Measurements from ENCODE around the gene MCM9.

MCM9 gene

DNA sequence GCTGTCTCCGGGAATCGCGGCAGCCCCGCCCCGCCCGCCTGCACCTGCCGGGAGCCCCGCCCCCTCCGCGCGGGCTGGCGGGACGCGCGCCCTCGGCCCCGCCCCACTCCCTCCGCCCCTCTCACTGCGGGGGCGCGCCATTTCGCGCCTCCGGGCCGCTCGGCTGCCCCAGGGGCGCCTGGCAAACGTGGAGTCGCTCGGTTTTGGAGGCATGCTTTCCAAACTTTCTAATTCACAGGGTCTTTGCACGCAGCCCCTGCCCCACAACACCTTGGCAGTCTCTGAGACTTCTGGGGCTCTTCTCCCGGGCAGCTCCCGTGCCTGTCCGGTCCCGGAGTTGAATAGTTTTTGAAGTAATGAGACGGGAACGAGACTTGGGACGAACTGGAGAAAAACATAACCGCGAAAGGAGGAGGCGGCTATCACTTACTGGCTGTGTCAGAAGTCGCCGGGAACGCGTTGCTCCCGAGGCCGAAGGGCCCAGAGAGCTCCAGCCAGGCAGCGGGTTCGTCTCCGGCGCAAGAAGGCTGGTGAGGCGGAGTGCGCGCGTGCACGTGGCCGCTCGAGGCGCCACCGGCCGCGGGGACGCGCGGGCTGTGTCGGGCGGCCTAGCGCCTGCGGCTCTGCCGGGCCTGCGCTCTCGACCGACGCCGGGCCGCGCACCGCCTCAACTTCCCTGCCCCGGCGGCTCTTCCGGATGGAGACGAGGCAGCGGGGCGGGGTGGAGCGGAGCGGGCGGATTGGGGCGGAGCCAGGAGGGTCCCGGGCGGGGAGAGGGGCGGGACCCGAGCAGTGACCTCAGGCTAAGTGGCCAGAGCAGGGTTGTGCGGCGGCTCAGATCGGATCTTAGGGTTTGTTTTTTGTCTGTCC lies at the start of gene MCM9:
TSS of gene MCM9 (minus strand) at position 699 of the 870 bp plus-strand sequence. CDS start 3,436 bp downstream, outside the sequence.
- DNase-seq (ENCODE audit: low read depth in 4 of 4, low spot score in 1 of 4), result peak; percentile 53 to 82 (median 80)

DNA sequence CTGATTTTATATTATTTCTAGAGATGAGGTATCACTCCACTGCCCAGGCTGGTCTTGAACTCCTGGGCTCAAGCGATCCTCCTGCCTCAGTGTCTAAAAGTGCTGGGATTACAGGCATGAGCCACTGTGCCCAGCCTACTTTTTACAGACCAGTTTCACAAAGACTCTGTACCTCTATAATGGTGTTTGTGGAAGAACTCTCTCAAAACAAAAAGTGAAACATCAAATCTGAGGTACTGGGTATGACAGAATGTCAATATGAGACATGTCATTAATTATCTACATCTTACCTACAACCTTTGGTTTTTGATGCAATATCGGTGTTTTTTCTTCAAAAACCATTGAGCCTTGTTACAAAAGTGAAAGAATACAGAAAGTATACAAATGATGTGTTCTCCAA lies 49.4 kb upstream of the MCM9 start:
- no peak for DNase-seq (ENCODE audit: low read depth in 4 of 4, low spot score in 1 of 4)

DNA sequence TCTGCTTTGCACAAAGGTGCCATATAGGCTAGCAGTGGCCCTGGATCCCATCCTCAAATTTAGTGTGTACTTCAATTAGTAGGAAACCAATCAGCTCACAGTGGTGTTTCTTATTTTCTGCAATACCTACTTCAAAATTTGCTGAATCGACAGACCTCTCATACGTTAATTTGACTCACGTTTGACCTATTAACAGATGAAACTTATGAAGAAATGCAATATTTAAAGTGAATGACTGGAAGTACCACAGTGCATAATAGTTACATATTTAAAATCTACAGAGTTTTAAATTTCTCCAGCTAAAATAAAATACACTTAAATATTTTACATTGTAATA lies 47.6 kb upstream of the MCM9 start:
- no peak for DNase-seq (ENCODE audit: low read depth in 4 of 4, low spot score in 1 of 4)

- no peak for DNase-seq (ENCODE audit: low read depth in 4 of 4, low spot score in 1 of 4)
Observed at GRCh38 chr6:118981884-118982574, 47.1 kb upstream of the MCM9 start.

DNA sequence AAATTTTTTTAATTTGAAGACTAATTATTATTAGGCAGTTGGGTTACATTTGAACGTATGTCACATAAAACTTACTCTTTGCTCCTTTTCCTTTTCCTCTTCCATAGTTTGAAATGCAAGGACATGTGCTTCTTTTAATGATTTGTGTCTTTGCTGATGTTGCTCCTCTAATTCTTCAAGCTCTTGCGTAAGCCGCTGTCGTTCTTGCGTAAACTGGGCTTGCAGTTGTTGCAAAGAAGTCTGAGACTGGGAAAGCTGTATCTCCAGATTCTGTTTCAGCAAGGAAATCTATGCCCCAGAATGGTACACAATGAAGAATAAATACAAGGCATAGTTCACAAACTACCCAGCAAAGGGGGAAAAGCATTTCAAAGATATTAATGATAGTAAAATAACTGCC lies 45.1 kb upstream of the MCM9 start:
- no peak for DNase-seq (ENCODE audit: low read depth in 4 of 4, low spot score in 1 of 4)

DNA sequence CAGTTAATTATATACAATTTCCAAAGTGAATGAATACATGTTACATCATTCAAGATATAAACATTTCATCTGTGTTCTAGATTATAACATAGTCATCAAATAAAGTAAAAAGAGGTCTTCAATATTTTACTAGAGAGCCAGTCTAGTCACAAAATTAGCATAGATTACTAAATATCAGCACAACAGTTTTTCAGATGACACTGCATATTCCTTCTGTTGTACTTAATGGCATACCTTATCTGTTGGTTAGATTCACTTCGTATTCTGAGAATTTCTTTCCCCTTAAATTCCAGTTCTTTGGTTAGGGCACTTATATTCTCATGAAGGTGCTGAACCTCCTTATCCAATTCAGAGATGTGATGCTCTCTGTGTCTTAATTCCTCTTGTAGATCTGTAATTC lies 39.8 kb upstream of the MCM9 start:
- no peak for DNase-seq (ENCODE audit: low read depth in 4 of 4, low spot score in 1 of 4)

DNA sequence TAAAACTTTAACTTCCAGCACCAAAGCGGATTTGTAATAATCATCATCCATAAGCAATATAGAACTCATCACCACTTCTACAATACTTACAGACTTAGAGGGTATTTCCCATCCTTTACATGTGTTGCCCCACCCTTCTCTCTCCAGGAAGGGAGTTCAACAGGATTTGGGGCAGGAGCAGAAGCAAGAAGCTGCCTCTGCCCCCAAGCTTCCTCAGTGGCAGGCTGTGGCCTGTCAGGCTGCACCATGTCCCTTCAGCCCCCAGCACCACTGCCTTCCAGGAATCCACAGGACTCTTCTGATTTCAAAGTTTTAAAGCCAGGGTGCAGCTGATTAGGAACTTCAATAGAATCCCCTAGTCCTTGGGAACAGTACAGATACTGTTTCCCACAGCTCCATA lies 36.7 kb upstream of the MCM9 start:
- DNase-seq (ENCODE audit: low read depth in 4 of 4, low spot score in 1 of 4), result no peak

DNA sequence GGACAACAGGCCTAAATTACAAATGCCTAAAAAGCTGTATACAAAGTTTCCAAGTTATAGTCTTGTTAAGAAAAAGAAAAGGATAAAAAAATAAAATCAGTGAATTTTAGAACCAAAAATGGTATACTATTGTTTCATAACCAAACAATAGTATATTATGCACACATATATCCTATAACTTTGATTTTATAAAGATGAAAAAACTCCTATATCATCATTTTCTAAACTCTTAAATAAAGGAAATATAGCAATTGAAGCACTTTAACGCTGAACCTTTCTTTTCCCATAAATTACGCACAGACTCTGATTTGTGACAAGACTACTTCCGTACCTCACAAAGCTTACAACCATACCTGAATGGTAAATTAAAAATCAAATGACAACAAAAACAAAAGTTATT lies 35.9 kb upstream of the MCM9 start:
- DNase-seq (ENCODE audit: low read depth in 4 of 4, low spot score in 1 of 4), result no peak

DNA sequence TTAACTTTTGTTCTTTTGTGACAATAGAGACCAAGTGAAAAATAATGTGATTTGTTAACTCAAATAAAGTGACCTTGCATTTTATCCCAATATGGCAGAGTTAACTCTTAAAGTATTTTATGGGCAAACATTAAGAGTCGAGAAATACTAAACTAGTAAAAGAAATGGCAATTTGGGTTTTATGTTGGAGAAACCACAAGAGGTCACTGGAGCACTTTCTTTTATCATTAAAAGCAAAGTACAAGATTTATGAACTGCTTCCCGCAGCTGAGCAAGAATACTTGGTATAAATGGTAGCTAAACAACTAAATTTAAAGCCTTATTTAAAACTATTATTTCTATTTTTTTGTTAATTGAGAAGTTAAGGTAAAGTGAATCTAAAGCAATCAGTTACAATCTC lies 33.5 kb upstream of the MCM9 start:
- DNase-seq (ENCODE audit: low read depth in 4 of 4, low spot score in 1 of 4), result no peak

DNA sequence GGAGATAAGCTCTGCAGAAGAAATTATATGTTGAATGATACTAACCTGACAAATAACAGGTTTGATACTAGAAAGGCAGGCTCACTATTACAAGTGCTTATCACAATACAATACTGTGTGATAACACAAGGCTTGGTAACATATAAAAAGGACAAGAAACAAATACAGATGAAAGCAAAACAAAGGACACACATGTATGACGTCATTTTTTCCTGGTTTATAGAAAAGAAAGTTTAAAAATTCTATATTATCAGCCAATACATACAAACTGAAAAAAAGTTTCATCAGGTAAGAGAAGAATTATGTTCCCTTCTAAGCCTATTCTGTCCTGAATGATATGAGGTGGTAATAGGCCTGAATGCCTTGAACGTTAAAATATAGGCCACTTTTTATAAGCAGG lies 32.3 kb upstream of the MCM9 start:
- DNase-seq (ENCODE audit: low read depth in 4 of 4, low spot score in 1 of 4), result no peak

GRCh38 chr6:118965843-118966370 lies 30.9 kb upstream of the MCM9 start:
- no peak for DNase-seq (ENCODE audit: low read depth in 4 of 4, low spot score in 1 of 4)

DNA sequence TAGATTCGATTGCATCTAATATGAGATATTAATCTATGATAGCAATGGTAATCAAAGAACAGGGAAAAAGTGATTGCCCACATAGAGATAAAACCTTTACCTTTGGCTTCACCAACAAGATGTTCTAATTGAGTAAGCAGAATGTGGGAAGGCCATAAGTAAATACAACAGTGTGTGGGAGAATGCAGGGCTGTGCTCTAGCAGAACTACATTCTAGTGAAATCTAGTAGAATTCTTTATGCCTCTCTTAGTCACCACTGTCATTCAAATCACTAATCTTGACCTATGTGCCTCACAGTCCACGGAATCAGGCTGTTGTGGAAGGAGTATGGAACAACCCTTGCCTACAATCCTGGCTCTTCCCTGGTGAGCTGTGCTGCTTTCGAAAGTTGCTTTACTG lies 30.4 kb upstream of the MCM9 start:
- DNase-seq (ENCODE audit: low read depth in 4 of 4, low spot score in 1 of 4), result no peak

GRCh38 chr6:118963003-118963402 lies 28.0 kb upstream of the MCM9 start:
- no peak for DNase-seq (ENCODE audit: low read depth in 4 of 4, low spot score in 1 of 4)

DNA sequence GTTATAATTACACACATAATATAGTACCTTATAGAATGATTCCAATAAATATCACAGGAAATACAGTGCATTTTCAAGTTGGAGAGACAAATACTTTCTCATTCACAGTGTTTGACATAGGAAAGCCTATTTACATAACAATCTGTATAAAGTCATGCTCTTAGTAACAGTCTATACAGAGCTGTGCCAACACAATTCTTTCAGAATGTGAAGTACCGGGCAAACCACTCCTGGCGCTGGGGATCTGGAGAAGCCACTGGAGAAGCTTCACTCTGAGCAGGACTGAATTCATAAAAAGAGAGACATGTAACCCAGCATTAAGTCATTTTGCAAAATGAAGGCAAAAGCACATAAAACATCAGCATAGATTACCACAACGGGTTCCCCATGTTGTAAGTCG lies 24.9 kb upstream of the MCM9 start:
- no peak for DNase-seq (ENCODE audit: low read depth in 4 of 4, low spot score in 1 of 4)

- DNase-seq (ENCODE audit: low read depth in 4 of 4, low spot score in 1 of 4), result no peak
Observed at GRCh38 chr6:118953391-118953790, 18.4 kb upstream of the MCM9 start.

DNA sequence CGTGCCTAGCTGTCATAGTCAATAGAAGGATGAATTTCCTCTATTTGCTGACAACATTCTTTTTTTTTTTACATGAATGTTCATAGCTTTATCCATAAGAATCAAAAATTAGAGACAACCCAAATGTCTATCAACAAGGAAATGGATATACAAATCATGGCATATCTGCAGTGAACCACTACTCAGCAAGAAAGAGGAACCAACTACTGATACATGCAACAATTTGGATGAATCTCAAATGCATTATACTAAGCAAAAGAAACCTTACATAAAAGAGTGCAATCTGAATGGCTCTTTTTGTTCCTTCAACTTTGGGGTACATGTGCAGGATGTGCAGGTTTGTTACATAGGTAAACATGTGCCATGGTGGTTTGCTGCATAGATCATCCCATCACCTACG lies 17.7 kb upstream of the MCM9 start:
- no peak for DNase-seq (ENCODE audit: low read depth in 4 of 4, low spot score in 1 of 4)

- DNase-seq (ENCODE audit: low read depth in 4 of 4, low spot score in 1 of 4), result no peak
Observed at GRCh38 chr6:118945217-118945616, 10.3 kb upstream of the MCM9 start.

- no peak for DNase-seq (ENCODE audit: low read depth in 4 of 4, low spot score in 1 of 4)
Observed at GRCh38 chr6:118940770-118941169, 5.8 kb upstream of the MCM9 start.

- no peak for DNase-seq (ENCODE audit: low read depth in 4 of 4, low spot score in 1 of 4)
Observed at GRCh38 chr6:118939683-118940082, 4.7 kb upstream of the MCM9 start.

DNA sequence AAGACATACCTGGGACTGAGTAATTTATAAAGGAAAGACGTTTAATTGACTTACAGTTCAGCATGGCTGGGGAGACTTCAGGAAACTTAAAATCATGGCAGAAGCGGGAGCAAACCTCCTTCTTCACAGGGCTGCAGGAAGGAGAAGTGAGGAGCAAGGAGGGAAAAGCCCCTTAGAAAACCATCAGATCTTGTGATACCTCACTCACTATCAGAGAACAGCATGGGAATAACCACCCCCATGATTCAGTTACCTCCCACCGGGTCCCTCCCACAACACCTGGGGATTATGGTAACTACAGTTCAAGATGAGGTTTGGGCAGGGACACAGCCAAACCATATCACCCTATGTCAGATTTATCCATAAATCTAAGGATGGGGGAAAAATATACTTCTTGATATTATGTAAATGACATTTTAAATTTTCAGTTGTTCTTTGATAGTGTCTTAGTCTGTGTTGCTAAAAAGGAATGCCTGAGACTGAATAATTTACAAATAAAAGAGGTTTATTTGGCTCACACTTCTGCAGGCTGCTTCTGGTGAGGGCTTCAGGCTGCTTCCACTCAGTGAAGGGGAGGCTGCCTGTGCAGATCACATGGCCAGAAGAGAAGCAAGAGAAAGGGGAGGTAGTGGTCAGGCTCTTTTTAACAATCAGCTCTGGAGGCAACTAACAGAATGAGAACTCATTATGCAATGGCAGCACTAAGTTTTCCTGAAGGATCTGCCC lies 1.2 kb upstream of the MCM9 start:
- DNase-seq (ENCODE audit: low read depth in 4 of 4, low spot score in 1 of 4), result no peak

GRCh38 chr6:118935331-118935668 lies 341 bp upstream of the MCM9 start:
- no peak for DNase-seq (ENCODE audit: low read depth in 4 of 4, low spot score in 1 of 4)

- DNase-seq (ENCODE audit: low read depth in 4 of 4, low spot score in 1 of 4), result no peak
Observed at GRCh38 chr6:118933855-118934460, 1.0 kb downstream of the MCM9 start.
